ENCODE measurements around the gene POMT1.

GRCh38 chr9:131474711-131475110 is 28.0 kb upstream of the POMT1 start:
- TF ChIP-seq CTCF (IDR thresholded peaks at IDR 0.05; ENCODE audit: insufficient read depth, low read depth, low read length): no peak
- no peak for TF ChIP-seq EZH2 (IDR thresholded peaks at IDR 0.05; ENCODE audit: insufficient read depth, low read length)
